GM12878 (cell line): ENCODE measurements around the gene PLXNA4. TPM values are rescaled to one million over a fixed set of nuclear protein-coding genes. Genes with fewer than 3 reads are reported as not detected.

Experiments
- ATAC-seq: fragments of 200-7000 bp; cut with Tn5 transposase; 3 replicates; pipeline ENCODE4 v1.9.1; 2020; ENCODE audit warnings: mild to moderate bottlenecking, moderate library complexity
- BruUV-seq: library from RNA; stranded (reverse); fragments of 400-500 nt; replicated peaks from 2 replicates; lab custom pipeline; 2021; lab: Mats Ljungman, UMichigan
- CTCF ChIA-PET: fragments of 300-600 bp; sonication (Branson Sonifier 250); formaldehyde crosslinking; extraction: SDS; loops from one replicate; lab custom pipeline; 2021; ENCODE audit warnings: inconsistent platforms; lab: Yijun Ruan, JAX
- POLR2A ChIA-PET: fragments of 350-600 bp; formaldehyde crosslinking; extraction: SDS; loops from one replicate; lab custom pipeline; 2021; ENCODE audit warnings: inconsistent platforms; lab: Charles Lee
- RAD21 ChIA-PET: fragments of 300-600 bp; sonication (Branson Sonifier 250); formaldehyde crosslinking; loops from one replicate; lab custom pipeline; 2023; ENCODE audit warnings: antibody characterized with exemption; ENCODE audit not compliant: unreplicated experiment; lab: Charles Lee
- SMC1A ChIA-PET: fragments of 300-600 bp; sonication (Branson Sonifier 250); formaldehyde crosslinking; loops from one replicate; lab custom pipeline; 2023; ENCODE audit not compliant: unreplicated experiment, uncharacterized antibody; lab: Charles Lee
- DNase-seq: peaks from one replicate; pipeline ENCODE4 v3.0.0-alpha.2; 2011; ENCODE audit warnings: low read depth, low spot score
- FAIRE-seq: peaks from 3 replicates; lab custom pipeline; 2011; peaks lifted over from hg19 to GRCh38; lab: Jason Lieb, UNC
- H2AFZ ChIP-seq: 2 replicates; pipeline ENCODE4 v1.6.0; 2011; ENCODE audit warnings: low read depth, low read length, control low read depth; ENCODE audit not compliant: control insufficient read depth
- H3K27ac ChIP-seq: 2 replicates; pipeline ENCODE4 v1.5.1; 2011; ENCODE audit warnings: control low read depth; ENCODE audit not compliant: control insufficient read depth, insufficient read depth
- H3K27me3 ChIP-seq, 2 experiments: replicated peaks in 1 of 2; 2 replicates each; pipeline versions ENCODE4 v1.6.0 to v1.6.1; 2011; ENCODE audit warnings: low read length in 1 of 2; ENCODE audit not compliant: control insufficient read depth in 2 of 2, insufficient read depth in 2 of 2
- H3K36me3 ChIP-seq, 2 experiments: 2 replicates each; pipeline ENCODE4 v1.5.1; 2011; ENCODE audit warnings: low read length in 1 of 2; ENCODE audit not compliant: control insufficient read depth in 2 of 2, insufficient read depth in 2 of 2
- H3K4me1 ChIP-seq: 2 replicates; pipeline ENCODE4 v1.6.1; 2011; ENCODE audit warnings: mild to moderate bottlenecking, low read length, moderate library complexity, mixed read lengths; ENCODE audit not compliant: control insufficient read depth, insufficient read depth
- H3K4me2 ChIP-seq: 2 replicates; pipeline ENCODE4 v1.6.0; 2011; ENCODE audit warnings: control low read depth; ENCODE audit not compliant: control insufficient read depth, insufficient read depth
- H3K4me3 ChIP-seq: fragments of 200-600 bp; sonication (generic); 2 replicates; pipeline ENCODE4 v1.5.1; 2016
- H3K79me2 ChIP-seq: 2 replicates; pipeline ENCODE4 v1.6.0; 2011; ENCODE audit warnings: low read length; ENCODE audit not compliant: control insufficient read depth, insufficient read depth
- H3K9ac ChIP-seq: 2 replicates; pipeline ENCODE4 v1.8.0; 2011; ENCODE audit warnings: low read length, control low read depth, mixed read lengths; ENCODE audit not compliant: control insufficient read depth, insufficient read depth
- H3K9me3 ChIP-seq: replicated peaks from 3 replicates; pipeline ENCODE4 v1.5.1; 2011; ENCODE audit warnings: mild to moderate bottlenecking, low read length; ENCODE audit not compliant: control insufficient read depth, insufficient read depth
- H4K20me1 ChIP-seq: 2 replicates; pipeline ENCODE4 v1.6.0; 2011; ENCODE audit not compliant: control insufficient read depth, insufficient read depth
- CREB1 ChIP-seq: IDR thresholded peaks from 2 replicates; pipeline ENCODE4 v1.6.1; 2012; ENCODE audit warnings: low read depth, mild to moderate bottlenecking, inconsistent platforms
- E4F1 ChIP-seq: fragments of 450-650 bp; IDR thresholded peaks from 2 replicates; pipeline ENCODE4 v1.6.1; 2018; ENCODE audit warnings: borderline replicate concordance, mild to moderate bottlenecking; ENCODE audit not compliant: partially characterized antibody
- EGR1 ChIP-seq, 2 experiments: IDR thresholded peaks; 1 replicate in 1 of 2; 2 replicates in 1 of 2; pipeline ENCODE4 v1.6.1; 2011 to 2012; ENCODE audit warnings: low read depth in 2 of 2, low read length in 2 of 2, borderline replicate concordance in 1 of 2, mild to moderate bottlenecking in 1 of 2, moderate library complexity in 1 of 2
- EZH2 ChIP-seq: IDR thresholded peaks from 2 replicates; pipeline ENCODE4 v1.6.1; 2012; ENCODE audit warnings: low read depth, mild to moderate bottlenecking, control low read depth, inconsistent platforms, low read length, borderline replicate concordance; ENCODE audit not compliant: control insufficient read depth
- HDAC6 ChIP-seq: fragments of 200-600 bp; sonication (generic); IDR thresholded peaks from one replicate; pipeline ENCODE4 v1.8.0; 2017; ENCODE audit warnings: antibody characterized with exemption; ENCODE audit not compliant: unreplicated experiment
- MYB ChIP-seq: fragments of 150-350 bp; IDR thresholded peaks from 2 replicates; pipeline ENCODE4 v1.6.1; 2014; ENCODE audit warnings: mild to moderate bottlenecking, low read depth, low read length, borderline replicate concordance
- NFYB ChIP-seq: IDR thresholded peaks from 2 replicates; pipeline ENCODE4 v1.6.1; 2011; ENCODE audit warnings: low read depth, mild to moderate bottlenecking, low read length, improper control_type of control experiment, moderate library complexity; ENCODE audit not compliant: insufficient read depth
- PAX8 ChIP-seq: fragments of 450-650 bp; IDR thresholded peaks from 2 replicates; pipeline ENCODE4 v1.6.1; 2017; ENCODE audit warnings: mild to moderate bottlenecking, moderate library complexity
- SIX5 ChIP-seq: IDR thresholded peaks from 2 replicates; pipeline ENCODE4 v1.6.1; 2011; ENCODE audit warnings: mild to moderate bottlenecking, low read depth, low read length, moderate library complexity; ENCODE audit not compliant: severe bottlenecking
- SMAD5 ChIP-seq: IDR thresholded peaks from 2 replicates; pipeline ENCODE4 v1.6.1; 2016; ENCODE audit warnings: antibody characterized with exemption, low read depth
- SREBF1 ChIP-seq: IDR thresholded peaks from 2 replicates; pipeline ENCODE4 v1.6.1; 2012; ENCODE audit warnings: mild to moderate bottlenecking, low read length
- ZBTB4 ChIP-seq: fragments of 450-650 bp; formaldehyde crosslinking; IDR thresholded peaks from 2 replicates; pipeline ENCODE4 v1.4.0; 2022; ENCODE audit warnings: mild to moderate bottlenecking, moderate library complexity
- WGBS: methylation state at CpG from one replicate; pipeline ENCODE4 v1.1.6; 2016; ENCODE audit warnings: low lambda C conversion rate; ENCODE audit not compliant: insufficient replicate concordance, insufficient coverage; ENCODE audit errors: missing lambda C conversion rate; 5-methylcytosine and 5-hydroxymethylcytosine counted together
- in situ Hi-C: fragments of 300-500 bp; cut with MboI; formaldehyde crosslinking; loops from 9 replicates; pipeline ENCODE4 v1.14.3; 2018; ENCODE audit warnings: mixed read lengths
- intact Hi-C: fragments of 100-400 bp; cut with micrococcal nuclease; formaldehyde crosslinking; loops from one replicate; pipeline ENCODE4 v1.14.2; 2022; ENCODE audit not compliant: unreplicated experiment
- polyA plus RNA-seq, 11 experiments: library from polyadenylated mRNA; depleted of rRNA in 4 of 11; unstranded in 6 of 11; stranded (reverse) in 5 of 11; fragments of >200 nt; fragmentation: Nextera tagmentation in 4 of 11; fragmentation: Illumina TruSeq in 1 of 11; extraction: Ambion mirVana in 4 of 11; extraction: Trizol in 1 of 11; gene quantifications; 1 replicate in 1 of 11; 2 replicates in 10 of 11; pipeline versions ENCODE4 v1.2.1 to v1.2.3, GENCODE V29; 2011 to 2016; ENCODE audit warnings: inconsistent platforms in 2 of 11, missing spikeins in 2 of 11, low read depth in 1 of 11
- total RNA-seq, 4 experiments: library from RNA; depleted of rRNA in 3 of 4; stranded (reverse); fragments of >200 nt in 3 of 4; fragmentation: Illumina TruSeq in 1 of 4; extraction: Trizol in 1 of 4; gene quantifications; 2 replicates each; pipeline versions ENCODE4 v1.2.1 to v1.2.3, GENCODE V29; 2013 to 2021

The PLXNA4 gene
- total and polyA plus RNA-seq, 10 of the 15 experiments (the other 5 are each of a cell fraction or from before 2014, with no cell fraction given), result 0.03 TPM; not detected in 9

- 3% methylated on average over 5 of the region's 5 CpGs for WGBS
- no peak for DNase-seq
- peaks cover 0 to 2% of the 10 kb centered on the region in 2 experiments; a peak in 1 of 4 replicates for H3K27me3 ChIP-seq
- H3K4me3 ChIP-seq, result no peak overlapping the region
- TF ChIP-seq E4F1, result no peak
- TF ChIP-seq MYB, result no peak
- no peak for TF ChIP-seq NFYB
- no peak for TF ChIP-seq EZH2
- TF ChIP-seq EGR1 (IDR thresholded peaks at IDR 0.05; ENCODE audit: borderline replicate concordance in 1 of 2, low read depth in 2 of 2, low read length in 2 of 2), result no peak
- no peak for TF ChIP-seq CREB1
- TF ChIP-seq ZBTB4 (CRISPR knock-in tag), result no peak
- TF ChIP-seq SREBF1, result no peak
- TF ChIP-seq SMAD5, result no peak
- no peak for TF ChIP-seq HDAC6
- TF ChIP-seq SIX5, result no peak
- TF ChIP-seq PAX8, result no peak
- TF ChIP-seq, all 136 proteins: peak for 0
- Histone ChIP-seq H2AFZ (no peak overlapping the region), H4K20me1 (no peaks in the 10 kb centered on the region), H3K79me2 (no peaks in the 10 kb centered on the region), H3K27ac (no peak overlapping the region), H3K4me2 (no peak overlapping the region), H3K9ac (no peak overlapping the region), H3K4me1 (no peaks in the 10 kb centered on the region), H3K9me3 (no peaks in the 10 kb centered on the region), H3K36me3 (no peaks in the 10 kb centered on the region)
- ChIA-PET CTCF (no interaction called here), SMC1A (no interaction called here), RAD21 (no interaction called here), POLR2A (no interaction called here)
- ATAC-seq (no peak), FAIRE-seq (no peak)
- in situ Hi-C loops (no loop called here), intact Hi-C loops (no loop called here)
- no TSS peak for BruUV-seq
Measured at GRCh38 chr7:132171130-132171576, 405.1 kb downstream of the PLXNA4 start.
